Smooth muscle cell (in vitro differentiated cells): ENCODE data around the gene RPL13A. TPM values are rescaled to one million over a fixed set of nuclear protein-coding genes. Genes with fewer than 3 reads are reported as not detected.

Experiments
- DNase-seq: peaks from one replicate; lab custom pipeline; 2025; ENCODE audit not compliant: unreplicated experiment; lab: John Stamatoyannopoulos, UW
- H2AFZ ChIP-seq: fragments of 200-600 bp; sonication (generic); 2 replicates; pipeline ENCODE4 v1.6.0; 2016; ENCODE audit warnings: antibody characterized with exemption, low read depth, mild to moderate bottlenecking
- H3F3A ChIP-seq: fragments of 200-600 bp; sonication (generic); 2 replicates; pipeline ENCODE4 v1.6.0; 2017; ENCODE audit warnings: antibody characterized with exemption, low read depth
- H3K27ac ChIP-seq: fragments of 200-600 bp; sonication (generic); 2 replicates; pipeline ENCODE4 v1.5.1; 2016; ENCODE audit warnings: low read depth, mild to moderate bottlenecking
- H3K27me3 ChIP-seq: fragments of 200-600 bp; sonication (generic); 2 replicates; pipeline ENCODE4 v1.6.1; 2016; ENCODE audit warnings: low read depth, mild to moderate bottlenecking
- H3K36me3 ChIP-seq: fragments of 200-600 bp; sonication (generic); 2 replicates; pipeline ENCODE4 v1.5.1; 2016; ENCODE audit warnings: low read depth
- H3K4me1 ChIP-seq: fragments of 200-600 bp; sonication (generic); 2 replicates; pipeline ENCODE4 v1.5.1; 2016; ENCODE audit warnings: low read depth
- H3K4me2 ChIP-seq: fragments of 200-600 bp; sonication (generic); 2 replicates; pipeline ENCODE4 v1.6.0; 2016; ENCODE audit warnings: mild to moderate bottlenecking
- H3K4me3 ChIP-seq: fragments of 200-600 bp; sonication (generic); 2 replicates; pipeline ENCODE4 v1.5.1; 2016; ENCODE audit warnings: mild to moderate bottlenecking
- H3K79me2 ChIP-seq: fragments of 200-600 bp; sonication (generic); 2 replicates; pipeline ENCODE4 v1.6.0; 2016; ENCODE audit warnings: low read depth, mild to moderate bottlenecking
- H3K9ac ChIP-seq: fragments of 200-600 bp; sonication (generic); 2 replicates; pipeline ENCODE4 v1.6.0; 2016; ENCODE audit warnings: low read depth
- H3K9me3 ChIP-seq: fragments of 200-600 bp; sonication (generic); replicated peaks from 2 replicates; pipeline ENCODE4 v1.5.1; 2016; ENCODE audit warnings: low read depth
- H4K20me1 ChIP-seq: fragments of 200-600 bp; sonication (generic); 2 replicates; pipeline ENCODE4 v1.6.0; 2016; ENCODE audit warnings: low read depth
- CTCF ChIP-seq: fragments of 200-600 bp; sonication (generic); IDR thresholded peaks from 2 replicates; pipeline ENCODE4 v1.5.1; 2017; ENCODE audit warnings: borderline replicate concordance, mild to moderate bottlenecking, antibody characterized with exemption; ENCODE audit not compliant: insufficient read depth, poor library complexity, severe bottlenecking
- WGBS: methylation state at CpG from one replicate; pipeline ENCODE4 v1.1.7; 2016; ENCODE audit warnings: low lambda C conversion rate; 5-methylcytosine and 5-hydroxymethylcytosine counted together
- polyA plus RNA-seq: library from polyadenylated mRNA; unstranded; fragments of >200 nt; fragmentation: Nextera tagmentation; extraction: Ambion mirVana; gene quantifications from 2 replicates; pipeline ENCODE4 v1.2.1, GENCODE V29; 2016
- total RNA-seq: library from RNA; depleted of rRNA; stranded (reverse); fragments of >200 nt; gene quantifications from 2 replicates; pipeline ENCODE4 v1.2.3, GENCODE V29; 2014

Gene RPL13A
- total and polyA plus RNA-seq, 2 experiments from 2014 or later, result 732 to 1,154 TPM

- H3K27ac ChIP-seq, result no peak overlapping the region
- H3K4me1 ChIP-seq, result peaks cover 11% of the 10 kb centered on the region
- peak overlapping the region; percentile 61 for H3K9ac ChIP-seq
- H3K27me3 ChIP-seq, result no peaks in the 10 kb centered on the region
- no peak for DNase-seq
- no peaks in the 10 kb centered on the region for H3K36me3 ChIP-seq
- peak overlapping the region; percentile 95 for H3K4me3 ChIP-seq
- H4K20me1 ChIP-seq, result no peaks in the 10 kb centered on the region
- H3K4me2 ChIP-seq, result peak overlapping the region; percentile 99
- WGBS, result 52% methylated on average over 11 of the region's 12 CpGs
- peak overlapping the region; percentile 86 for H2AFZ ChIP-seq
- H3F3A ChIP-seq, result no peaks in the 10 kb centered on the region
- no peak for TF ChIP-seq CTCF
- H3K9me3 ChIP-seq, result no peaks in the 10 kb centered on the region
- H3K79me2 ChIP-seq, result no peaks in the 10 kb centered on the region
Measured at GRCh38 chr19:49513746-49514118, 26.3 kb downstream of the RPL13A start.

- Histone ChIP-seq H3K27ac (no peak overlapping the region), H2AFZ (no peak overlapping the region), H3K27me3 (no peaks in the 10 kb centered on the region), H4K20me1 (no peaks in the 10 kb centered on the region), H3K36me3 (no peaks in the 10 kb centered on the region), H3K9ac (no peak overlapping the region), H3K4me3 (peak overlapping the region; percentile 95), H3K4me2 (peak overlapping the region; percentile 99), H3F3A (no peaks in the 10 kb centered on the region), H3K79me2 (no peaks in the 10 kb centered on the region), H3K9me3 (no peaks in the 10 kb centered on the region), H3K4me1 (peaks cover 11% of the 10 kb centered on the region)
- TF ChIP-seq CTCF, result no peak
- no peak for DNase-seq
- WGBS, result 85% methylated on average over 12 of the region's 21 CpGs
Measured at GRCh38 chr19:49514151-49514550, 26.7 kb downstream of the RPL13A start.

GRCh38 chr19:49515767-49516166, 28.4 kb downstream of the RPL13A start:
- no peak overlapping the region for H3K9ac ChIP-seq
- no peaks in the 10 kb centered on the region for H3K9me3 ChIP-seq
- no peak overlapping the region for H3K27ac ChIP-seq
- H3K4me3 ChIP-seq, result no peak overlapping the region
- no peaks in the 10 kb centered on the region for H3K27me3 ChIP-seq
- 91% methylated on average over 4 of the region's 4 CpGs for WGBS
- no peak for DNase-seq
- H2AFZ ChIP-seq, result no peak overlapping the region
- H3K36me3 ChIP-seq, result no peaks in the 10 kb centered on the region
- H3K79me2 ChIP-seq, result no peaks in the 10 kb centered on the region
- H3K4me2 ChIP-seq, result no peak overlapping the region
- peaks cover 11% of the 10 kb centered on the region for H3K4me1 ChIP-seq
- TF ChIP-seq CTCF, result no peak
- H4K20me1 ChIP-seq, result no peaks in the 10 kb centered on the region
- no peaks in the 10 kb centered on the region for H3F3A ChIP-seq

- Histone ChIP-seq H2AFZ (no peak overlapping the region), H4K20me1 (no peaks in the 10 kb centered on the region), H3K4me2 (no peak overlapping the region), H3K27ac (no peak overlapping the region), H3K4me3 (no peak overlapping the region), H3K27me3 (no peaks in the 10 kb centered on the region), H3K36me3 (no peaks in the 10 kb centered on the region), H3K9ac (no peak overlapping the region), H3K9me3 (no peaks in the 10 kb centered on the region), H3F3A (no peaks in the 10 kb centered on the region), H3K79me2 (no peaks in the 10 kb centered on the region), H3K4me1 (peaks cover 5% of the 10 kb centered on the region)
- WGBS, result 99% methylated on average over 3 of the region's 3 CpGs
- no peak for DNase-seq
- no peak for TF ChIP-seq CTCF
Measured at GRCh38 chr19:49518033-49518432, 30.6 kb downstream of the RPL13A start.
